Adrenal gland (tissue), 12 donors: ENCODE measurements around the gene CDK9. TPM values are rescaled to one million over a fixed set of nuclear protein-coding genes. Genes with fewer than 3 reads are reported as not detected.

ENCODE experiments used
- DNase-seq, 7 donors: peaks; one replicate each; pipeline ENCODE4 v3.0.0-alpha.2; 2019 to 2020
- H3K27ac ChIP-seq, 5 donors: fragments of 200-600 bp; sonication (generic) in 4 of 5; 1 replicate in 3 of 5; 2 replicates in 2 of 5; pipeline versions ENCODE4 v1.5.1 to v1.8.0; 2016 to 2020; ENCODE audit warnings: mild to moderate bottlenecking in 1 of 5
- H3K27me3 ChIP-seq: fragments of 200-600 bp; 2 replicates; pipeline ENCODE4 v1.8.0; 2021
- H3K36me3 ChIP-seq, 2 donors: fragments of 200-600 bp; replicated peaks in 1 of 2; 1 replicate in 1 of 2; 2 replicates in 1 of 2; pipeline versions ENCODE4 v1.5.1 to v1.8.0; 2018 to 2022
- H3K4me1 ChIP-seq, 2 donors: fragments of 200-600 bp; replicated peaks in 1 of 2; 1 replicate in 1 of 2; 2 replicates in 1 of 2; pipeline versions ENCODE4 v1.5.1 to v1.8.0; 2018 to 2021
- H3K4me3 ChIP-seq, 4 donors: fragments of 200-600 bp; sonication (generic) in 3 of 4; one replicate each; pipeline ENCODE4 v1.5.1; 2016 to 2018
- H3K9me3 ChIP-seq, 3 donors: fragments of 200-600 bp; sonication (generic) in 1 of 3; replicated peaks in 1 of 3; 1 replicate in 2 of 3; 2 replicates in 1 of 3; pipeline versions ENCODE4 v1.5.1 to v1.8.0; 2016 to 2021
- CTCF ChIP-seq, 6 experiments: fragments of 450-650 bp in 4 of 6; fragments of 200-600 bp in 2 of 6; sonication (generic) in 1 of 6; IDR thresholded peaks; 1 replicate in 5 of 6; 2 replicates in 1 of 6; pipeline versions ENCODE4 v1.5.1 to v1.8.0; 2016 to 2021; ENCODE audit warnings: antibody characterized with exemption in 6 of 6, mild to moderate bottlenecking in 2 of 6, moderate library complexity in 1 of 6
- POLR2A ChIP-seq, 2 donors: fragments of 450-650 bp; IDR thresholded peaks; one replicate each; pipeline ENCODE4 v1.6.1; 2017; ENCODE audit warnings: antibody characterized with exemption in 2 of 2, mild to moderate bottlenecking in 2 of 2, moderate library complexity in 1 of 2
- WGBS, 4 donors: extraction: QIAGEN DNeasy Blood & Tissue Kit in 2 of 4; methylation state at CpG; one replicate each; pipeline versions ENCODE4 v1.1.5 to v1.1.7; 2013 to 2017; 5-methylcytosine and 5-hydroxymethylcytosine counted together
- intact Hi-C, 2 donors: fragments of 100-400 bp; cut with DNase I; formaldehyde crosslinking; loops; one replicate each; pipeline versions ENCODE4 v1.14.1 to v1.15.0; 2022 to 2023
- polyA plus RNA-seq, 3 donors: library from polyadenylated mRNA; stranded (reverse); fragments of 200-250 nt in 2 of 3; fragments of 350-450 nt in 1 of 3; fragmentation: Illumina TruSeq in 1 of 3; extraction: RNeasy Lipid Tissue Mini Kit (QIAGEN cat#74804) in 1 of 3; gene quantifications; one replicate each; pipeline ENCODE4 v1.2.3, GENCODE V29; 2013 to 2014
- total RNA-seq, 9 donors: library from RNA; depleted of rRNA in 4 of 9; stranded (reverse); fragments of >200 nt in 4 of 9; fragments of 120-200 nt in 1 of 9; fragmentation: NEBNext Ultra II Directional in 1 of 9; extraction: Animal tissue kit (Norgen Biotek cat#: 25700) in 1 of 9; gene quantifications; one replicate each; pipeline versions ENCODE4 v1.1.0 to v1.2.4, GENCODE V29; 2013 to 2023
- donor health status: healthy with polysubstance abuse.
- donor health status: Bipolar disorder and iron deficiency.
- donor health status: DM: yes; HTN: yes; CAD: no.
- donor health status: DM: no; HTN: no; CAD: no.
- donor health status: DM: no; HTN: no; CAD: no.
- donor health status: DM: yes; HTN: yes; CAD: no.

CDK9 gene
- total and polyA plus RNA-seq, 12 donors: 41.0 to 238 (median 117) TPM

- Histone ChIP-seq H3K27me3 (no peaks in the 10 kb centered on the region), H3K36me3 (no peaks in the 10 kb centered on the region), H3K4me1 (peaks cover 5 to 8% of the 10 kb centered on the region in 2 donors), H3K9me3 (no peaks in the 10 kb centered on the region), H3K4me3 (no peak overlapping the region), H3K27ac (no peak overlapping the region)
- WGBS, 4 donors: 88 to 95% (median 89%) methylated on average over 6 to 10 of the region's 10 CpGs
- intact Hi-C loops: no loop called here
- DNase-seq: no peak
- TF ChIP-seq POLR2A (IDR thresholded peaks at IDR 0.05): no peak
- TF ChIP-seq CTCF (IDR thresholded peaks at IDR 0.05): no peak
Observed at GRCh38 chr9:127773981-127774380, 11.9 kb upstream of the CDK9 start.

DNA sequence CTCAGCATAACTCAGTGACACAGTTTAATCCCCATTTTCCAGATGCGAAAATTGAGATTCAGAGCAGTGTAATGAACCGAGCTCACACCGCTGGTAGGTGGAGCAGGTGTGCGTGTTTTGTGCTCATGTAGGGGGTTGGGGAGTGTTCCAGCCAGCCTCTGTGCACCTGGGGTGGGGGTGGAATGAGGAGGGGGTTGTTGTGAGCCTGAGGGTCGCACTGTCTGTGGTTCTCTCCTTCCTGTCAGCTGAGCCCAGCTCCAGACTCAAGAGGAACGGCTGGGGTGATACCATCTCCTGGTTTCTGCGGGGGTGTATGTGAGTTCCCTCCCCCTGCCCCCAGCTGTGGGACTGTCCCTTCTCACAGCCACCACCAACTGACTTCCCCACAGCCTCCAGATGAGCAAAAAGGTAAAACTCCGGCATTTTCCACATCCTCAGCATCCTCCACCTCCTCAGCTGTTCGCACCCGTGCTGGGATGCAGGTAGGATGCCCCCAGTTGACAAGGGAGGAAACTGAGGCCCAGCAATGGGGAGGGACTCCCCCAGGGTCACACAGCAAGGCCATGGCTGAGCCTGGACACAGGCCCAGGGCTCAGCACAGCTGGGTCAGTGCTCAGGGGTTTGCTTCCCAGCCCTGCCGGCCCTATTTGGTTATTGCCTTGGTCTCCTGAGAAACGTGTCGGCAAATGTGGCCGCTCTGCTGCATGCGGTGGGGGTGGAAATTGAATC, 9.5 kb upstream of the CDK9 start:
- intact Hi-C loops: no loop called here
- no peak overlapping the region for H3K4me3 ChIP-seq
- no peak overlapping the region for H3K27ac ChIP-seq
- 47 to 69% (median 55%) methylated on average over 9 to 15 of the region's 15 CpGs for WGBS, 4 donors
- no peaks in the 10 kb centered on the region for H3K27me3 ChIP-seq
- H3K9me3 ChIP-seq: no peaks in the 10 kb centered on the region
- peak in 1 of 7 donors; percentile 33 for DNase-seq
- H3K4me1 ChIP-seq: no peaks in the 10 kb centered on the region
- H3K36me3 ChIP-seq: no peaks in the 10 kb centered on the region
- TF ChIP-seq POLR2A (IDR thresholded peaks at IDR 0.05): no peak
- no peak for TF ChIP-seq CTCF (IDR thresholded peaks at IDR 0.05)

- Histone ChIP-seq H3K27ac (no peak overlapping the region), H3K36me3 (no peaks in the 10 kb centered on the region), H3K4me3 (no peak overlapping the region), H3K4me1 (no peaks in the 10 kb centered on the region), H3K27me3 (no peaks in the 10 kb centered on the region), H3K9me3 (no peaks in the 10 kb centered on the region)
- TF ChIP-seq CTCF (IDR thresholded peaks at IDR 0.05): no peak
- no peak for TF ChIP-seq POLR2A (IDR thresholded peaks at IDR 0.05)
- WGBS, 4 donors: 41 to 65% (median 57%) methylated on average over 5 of the region's 5 CpGs
- intact Hi-C loops: no loop called here
- no peak for DNase-seq
Observed at GRCh38 chr9:127776924-127777289, 8.9 kb upstream of the CDK9 start.

DNA sequence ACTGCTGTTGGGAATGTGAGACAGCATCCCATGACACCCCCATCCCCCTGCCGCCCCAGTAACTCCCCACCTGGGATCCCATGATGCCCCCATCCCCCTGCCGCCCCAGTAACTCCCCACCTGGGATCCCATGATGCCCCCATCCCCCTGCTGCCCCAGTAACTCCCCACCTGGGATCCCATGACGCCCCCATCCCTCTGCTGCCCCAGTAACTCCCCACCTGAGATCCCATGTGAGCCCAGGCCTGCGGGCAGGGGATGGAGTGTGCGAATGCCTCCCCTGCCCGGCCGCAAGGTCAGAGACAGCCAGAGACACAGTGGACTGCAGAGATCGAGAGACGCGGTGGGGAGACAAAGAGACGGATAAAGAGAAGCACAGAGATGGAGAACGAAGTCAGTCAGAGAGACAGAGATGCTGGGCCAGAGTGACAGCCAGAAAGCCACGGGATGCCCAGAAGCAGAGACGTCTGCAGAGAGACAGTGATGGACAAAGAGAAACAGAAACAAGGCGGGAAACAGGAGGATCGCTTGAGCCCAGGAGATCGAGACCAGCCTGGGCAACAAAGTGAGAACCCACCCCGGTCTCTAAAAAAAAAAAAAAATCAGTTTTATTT, 8.4 kb upstream of the CDK9 start:
- no peak for TF ChIP-seq CTCF (IDR thresholded peaks at IDR 0.05)
- no peak for TF ChIP-seq POLR2A (IDR thresholded peaks at IDR 0.05)
- no peak for DNase-seq
- intact Hi-C loops: no loop called here
- Histone ChIP-seq H3K9me3 (no peaks in the 10 kb centered on the region), H3K27ac (no peak overlapping the region), H3K4me3 (no peak overlapping the region), H3K27me3 (no peaks in the 10 kb centered on the region), H3K36me3 (no peaks in the 10 kb centered on the region), H3K4me1 (no peaks in the 10 kb centered on the region)
- WGBS, 4 donors: 68 to 72% (median 69%) methylated on average over 15 to 18 of the region's 18 CpGs
